Thyroid gland (tissue), 4 donors: ENCODE data around the gene CEP192.

ENCODE experiments used
- POLR2A ChIP-seq, 2 donors: fragments of 450-650 bp; IDR thresholded peaks; one replicate each; pipeline ENCODE4 v1.6.1; 2017; ENCODE audit warnings: antibody characterized with exemption in 2 of 2, mild to moderate bottlenecking in 2 of 2, moderate library complexity in 1 of 2
- TF ChIP-seq, protein P1 (sequence below), 6 experiments: fragments of 200-600 bp in 3 of 6; fragments of 450-650 bp in 3 of 6; sonication (generic) in 3 of 6; IDR thresholded peaks; one replicate each; pipeline ENCODE4 v1.5.1; 2016 to 2019; ENCODE audit warnings: antibody characterized with exemption in 6 of 6, mild to moderate bottlenecking in 2 of 6, inconsistent platforms in 1 of 6, moderate library complexity in 1 of 6

DNA sequence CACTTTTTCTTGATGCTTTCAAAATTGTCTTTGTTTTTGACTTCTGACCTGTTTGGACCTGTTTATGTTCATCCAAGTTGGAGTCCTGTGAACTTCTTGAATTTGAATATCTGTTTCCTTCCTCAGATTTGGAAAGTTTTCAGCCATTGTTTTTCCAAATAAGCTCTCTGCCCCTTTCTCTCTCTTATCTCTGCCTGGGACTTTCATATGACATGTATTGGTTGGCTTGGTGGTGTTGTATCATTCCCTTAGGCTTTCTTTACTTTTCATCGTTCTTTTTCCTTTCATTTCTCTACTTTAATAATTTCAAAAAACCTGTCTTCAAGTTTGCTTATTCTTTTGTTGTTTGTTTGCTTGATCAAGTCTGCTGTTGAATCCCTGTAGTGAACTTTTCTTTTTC is 167.3 kb downstream of the CEP192 start:
- TF ChIP-seq, protein P1, sequence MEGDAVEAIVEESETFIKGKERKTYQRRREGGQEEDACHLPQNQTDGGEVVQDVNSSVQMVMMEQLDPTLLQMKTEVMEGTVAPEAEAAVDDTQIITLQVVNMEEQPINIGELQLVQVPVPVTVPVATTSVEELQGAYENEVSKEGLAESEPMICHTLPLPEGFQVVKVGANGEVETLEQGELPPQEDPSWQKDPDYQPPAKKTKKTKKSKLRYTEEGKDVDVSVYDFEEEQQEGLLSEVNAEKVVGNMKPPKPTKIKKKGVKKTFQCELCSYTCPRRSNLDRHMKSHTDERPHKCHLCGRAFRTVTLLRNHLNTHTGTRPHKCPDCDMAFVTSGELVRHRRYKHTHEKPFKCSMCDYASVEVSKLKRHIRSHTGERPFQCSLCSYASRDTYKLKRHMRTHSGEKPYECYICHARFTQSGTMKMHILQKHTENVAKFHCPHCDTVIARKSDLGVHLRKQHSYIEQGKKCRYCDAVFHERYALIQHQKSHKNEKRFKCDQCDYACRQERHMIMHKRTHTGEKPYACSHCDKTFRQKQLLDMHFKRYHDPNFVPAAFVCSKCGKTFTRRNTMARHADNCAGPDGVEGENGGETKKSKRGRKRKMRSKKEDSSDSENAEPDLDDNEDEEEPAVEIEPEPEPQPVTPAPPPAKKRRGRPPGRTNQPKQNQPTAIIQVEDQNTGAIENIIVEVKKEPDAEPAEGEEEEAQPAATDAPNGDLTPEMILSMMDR (IDR thresholded peaks at IDR 0.05): no peak
- TF ChIP-seq POLR2A (IDR thresholded peaks at IDR 0.05): no peak
